OCI-LY3 (cell line): ENCODE results near the gene IMPDH2.

Source experiments
- EZH2phosphoT487 ChIP-seq: fragments of 200-600 bp; shearing (Covaris generic); IDR thresholded peaks from 2 replicates; pipeline ENCODE4 v1.6.1; 2018; ENCODE audit warnings: antibody characterized with exemption, mixed run types, low read depth
- TF ChIP-seq, protein P1 (sequence below): fragments of 200-600, 300-600 bp; sonication (generic); IDR thresholded peaks from 2 replicates; pipeline ENCODE4 v1.5.1; 2014; ENCODE audit warnings: antibody characterized with exemption, low read length, low read depth

GRCh38 chr3:49016414-49017228 is 12.6 kb downstream of the IMPDH2 start:
- TF ChIP-seq, protein P1, sequence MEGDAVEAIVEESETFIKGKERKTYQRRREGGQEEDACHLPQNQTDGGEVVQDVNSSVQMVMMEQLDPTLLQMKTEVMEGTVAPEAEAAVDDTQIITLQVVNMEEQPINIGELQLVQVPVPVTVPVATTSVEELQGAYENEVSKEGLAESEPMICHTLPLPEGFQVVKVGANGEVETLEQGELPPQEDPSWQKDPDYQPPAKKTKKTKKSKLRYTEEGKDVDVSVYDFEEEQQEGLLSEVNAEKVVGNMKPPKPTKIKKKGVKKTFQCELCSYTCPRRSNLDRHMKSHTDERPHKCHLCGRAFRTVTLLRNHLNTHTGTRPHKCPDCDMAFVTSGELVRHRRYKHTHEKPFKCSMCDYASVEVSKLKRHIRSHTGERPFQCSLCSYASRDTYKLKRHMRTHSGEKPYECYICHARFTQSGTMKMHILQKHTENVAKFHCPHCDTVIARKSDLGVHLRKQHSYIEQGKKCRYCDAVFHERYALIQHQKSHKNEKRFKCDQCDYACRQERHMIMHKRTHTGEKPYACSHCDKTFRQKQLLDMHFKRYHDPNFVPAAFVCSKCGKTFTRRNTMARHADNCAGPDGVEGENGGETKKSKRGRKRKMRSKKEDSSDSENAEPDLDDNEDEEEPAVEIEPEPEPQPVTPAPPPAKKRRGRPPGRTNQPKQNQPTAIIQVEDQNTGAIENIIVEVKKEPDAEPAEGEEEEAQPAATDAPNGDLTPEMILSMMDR, result no peak
- no peak for TF ChIP-seq EZH2phosphoT487
